Endothelial cell of umbilical vein (primary cell): ENCODE measurements around the gene MADCAM1. TPM values are rescaled to one million over a fixed set of nuclear protein-coding genes. Genes with fewer than 3 reads are reported as not detected.

Experiments used
- BruUV-seq: library from RNA; stranded (reverse); fragments of 400-500 nt; replicated peaks from 2 replicates; lab custom pipeline; 2021; lab: Mats Ljungman, UMichigan
- CTCF ChIA-PET: fragments of 300-600, 350-600 bp; sonication (Branson Sonifier 250); formaldehyde crosslinking; loops from one replicate; lab custom pipeline; 2021; ENCODE audit warnings: antibody characterized with exemption, inconsistent platforms; lab: Charles Lee
- POLR2A ChIA-PET: fragments of 300-600, 350-600 bp; sonication (Branson Sonifier 250); formaldehyde crosslinking; loops from one replicate; lab custom pipeline; 2021; ENCODE audit warnings: antibody characterized with exemption, inconsistent platforms; lab: Charles Lee
- DNase-seq: peaks from one replicate; pipeline ENCODE4 v3.0.0-alpha.2; 2011; ENCODE audit warnings: low read depth, low spot score
- FAIRE-seq: peaks from 2 replicates; lab custom pipeline; 2011; peaks lifted over from hg19 to GRCh38; lab: Jason Lieb, UNC
- H2AFZ ChIP-seq: 2 replicates; pipeline ENCODE4 v1.6.0; 2012; ENCODE audit warnings: low read depth, low read length, control low read depth, inconsistent platforms
- H3K27ac ChIP-seq: 2 replicates; pipeline ENCODE4 v1.5.1; 2011; ENCODE audit warnings: low read depth, mild to moderate bottlenecking, control low read depth, low read length, moderate library complexity; ENCODE audit not compliant: insufficient read depth
- H3K27me3 ChIP-seq, 2 experiments: 2 replicates each; pipeline versions ENCODE4 v1.6.0 to v1.6.1; 2011; ENCODE audit warnings: low read length in 2 of 2, mixed read lengths in 1 of 2; ENCODE audit not compliant: control insufficient read depth in 2 of 2, insufficient read depth in 2 of 2
- H3K36me3 ChIP-seq, 2 experiments: 2 replicates in 1 of 2; 3 replicates in 1 of 2; pipeline ENCODE4 v1.5.1; 2011; ENCODE audit warnings: low read length in 2 of 2, mild to moderate bottlenecking in 1 of 2, moderate library complexity in 1 of 2; ENCODE audit not compliant: control insufficient read depth in 2 of 2, insufficient read depth in 2 of 2; ENCODE audit errors: extremely low read depth in 1 of 2
- H3K4me1 ChIP-seq: 3 replicates; pipeline ENCODE4 v1.5.1; 2011; ENCODE audit warnings: mild to moderate bottlenecking, low read length; ENCODE audit not compliant: control insufficient read depth, insufficient read depth; ENCODE audit errors: extremely low read depth
- H3K4me2 ChIP-seq: 2 replicates; pipeline ENCODE4 v1.6.1; 2011; ENCODE audit warnings: low read length, control low read depth, mixed read lengths; ENCODE audit not compliant: insufficient read depth
- H3K4me3 ChIP-seq, 3 experiments: fragments of 200-600 bp in 1 of 3; sonication (generic), shearing (Covaris generic) in 1 of 3; replicated peaks in 1 of 3; 2 replicates each; pipeline ENCODE4 v1.5.1; 2011 to 2016; ENCODE audit warnings: control low read depth in 3 of 3, low read length in 3 of 3, mild to moderate bottlenecking in 2 of 3, inconsistent platforms in 1 of 3, low read depth in 1 of 3, moderate library complexity in 1 of 3; ENCODE audit not compliant: insufficient read depth in 1 of 3
- H3K79me2 ChIP-seq: 2 replicates; pipeline ENCODE4 v1.6.0; 2012; ENCODE audit warnings: low read length, inconsistent platforms; ENCODE audit not compliant: control insufficient read depth, insufficient read depth
- H3K9ac ChIP-seq: replicated peaks from 2 replicates; pipeline ENCODE3; 2011; ENCODE audit warnings: low read length, control low read depth; ENCODE audit not compliant: insufficient read depth; ENCODE audit errors: extremely low read depth
- H3K9me1 ChIP-seq: replicated peaks from 3 replicates; pipeline ENCODE4 v1.6.0; 2011; ENCODE audit warnings: mild to moderate bottlenecking, low read length; ENCODE audit not compliant: control insufficient read depth, insufficient read depth; ENCODE audit errors: extremely low read depth
- H3K9me3 ChIP-seq: replicated peaks from 2 replicates; pipeline ENCODE4 v1.5.1; 2012; ENCODE audit warnings: low read length, inconsistent platforms; ENCODE audit not compliant: control insufficient read depth, insufficient read depth
- H4K20me1 ChIP-seq: replicated peaks from 2 replicates; pipeline ENCODE3; 2011; ENCODE audit warnings: mild to moderate bottlenecking, low read length; ENCODE audit not compliant: control insufficient read depth, insufficient read depth; ENCODE audit errors: extremely low read depth
- CTCF ChIP-seq, 2 donors: IDR thresholded peaks; 1 replicate in 1 of 2; 2 replicates in 1 of 2; pipeline ENCODE4 v1.5.1; 2011; ENCODE audit warnings: low read length in 2 of 2, mild to moderate bottlenecking in 2 of 2, moderate library complexity in 2 of 2, control low read depth in 1 of 2, inconsistent platforms in 1 of 2, low read depth in 1 of 2; ENCODE audit not compliant: insufficient read depth in 1 of 2; ENCODE audit errors: extremely low read depth in 1 of 2
- EZH2 ChIP-seq: IDR thresholded peaks from 2 replicates; pipeline ENCODE4 v1.6.1; 2012; ENCODE audit warnings: borderline replicate concordance, low read depth, mild to moderate bottlenecking, moderate library complexity, low read length, inconsistent platforms; ENCODE audit not compliant: severe bottlenecking
- FOS ChIP-seq: IDR thresholded peaks from 2 replicates; pipeline ENCODE4 v1.6.1; 2011; ENCODE audit warnings: mild to moderate bottlenecking, low read length, moderate library complexity, borderline replicate concordance; ENCODE audit not compliant: insufficient read depth
- GATA2 ChIP-seq: IDR thresholded peaks from 2 replicates; pipeline ENCODE4 v1.7.0; 2011; ENCODE audit warnings: low read depth, mild to moderate bottlenecking, moderate library complexity, mixed read lengths, low read length; ENCODE audit not compliant: insufficient read length, insufficient read depth
- JUN ChIP-seq: IDR thresholded peaks from 2 replicates; pipeline ENCODE4 v1.6.1; 2011; ENCODE audit warnings: borderline replicate concordance, low read depth; ENCODE audit not compliant: insufficient read length, insufficient read depth
- MAX ChIP-seq: IDR thresholded peaks from 2 replicates; pipeline ENCODE4 v1.6.1; 2011; ENCODE audit not compliant: insufficient read depth, insufficient read length
- MYC ChIP-seq: IDR thresholded peaks from one replicate; pipeline ENCODE4 v1.6.1; 2011; ENCODE audit warnings: mild to moderate bottlenecking, low read depth, low read length
- POLR2A ChIP-seq: IDR thresholded peaks from 2 replicates; pipeline ENCODE4 v1.6.1; 2012; ENCODE audit warnings: low read depth, mild to moderate bottlenecking, control low read depth, low read length
- POLR2AphosphoS5 ChIP-seq: IDR thresholded peaks from 2 replicates; pipeline ENCODE4 v1.6.1; 2012; ENCODE audit warnings: low read depth, mild to moderate bottlenecking, control low read depth, low read length, moderate library complexity; ENCODE audit not compliant: insufficient read depth
- dilution Hi-C: fragments of 300-500 bp; cut with MboI; formaldehyde crosslinking; loops from one replicate; pipeline ENCODE4 v1.15.0; 2019; ENCODE audit warnings: low sequenced_read_pairs; ENCODE audit not compliant: extremely low pct_ligation_motif_present
- intact Hi-C: fragments of 100-400 bp; cut with micrococcal nuclease; formaldehyde crosslinking; loops from one replicate; pipeline ENCODE4 v1.10.0; 2022
- polyA plus RNA-seq, 4 experiments: library from polyadenylated mRNA; depleted of rRNA in 3 of 4; stranded (reverse) in 3 of 4; unstranded in 1 of 4; fragments of >200 nt; gene quantifications; 2 replicates each; pipeline versions ENCODE4 v1.2.1 to v1.2.3, GENCODE V29; 2011 to 2012; ENCODE audit warnings: missing spikeins in 1 of 4
- total RNA-seq: library from RNA; stranded (reverse); gene quantifications from 2 replicates; pipeline ENCODE4 v1.2.3, GENCODE V29; 2021

MADCAM1 gene
- total and polyA plus RNA-seq, 2 donors (not counting 3 experiments of a cell fraction or from before 2014, with no cell fraction given): 0.07 to 0.31 TPM

GRCh38 chr19:492091-492531 is 4.2 kb upstream of the MADCAM1 start:
- Histone ChIP-seq H3K4me3 (no peak overlapping the region), H4K20me1 (no peaks in the 10 kb centered on the region), H3K27me3 (no peaks in the 10 kb centered on the region), H2AFZ (no peak overlapping the region), H3K9me1 (no peaks in the 10 kb centered on the region), H3K36me3 (no peaks in the 10 kb centered on the region), H3K27ac (no peak overlapping the region), H3K9ac (no peak overlapping the region), H3K9me3 (no peaks in the 10 kb centered on the region), H3K4me1 (peaks cover 7% of the 10 kb centered on the region), H3K4me2 (no peak overlapping the region), H3K79me2 (no peaks in the 10 kb centered on the region)
- TF ChIP-seq EZH2: no peak
- TF ChIP-seq JUN: no peak
- TF ChIP-seq GATA2: no peak
- TF ChIP-seq MAX: no peak
- TF ChIP-seq POLR2AphosphoS5: no peak
- no peak for TF ChIP-seq POLR2A
- no peak for TF ChIP-seq CTCF (IDR thresholded peaks at IDR 0.05; ENCODE audit: extremely low read depth in 1 of 2, insufficient read depth in 1 of 2, low read depth in 1 of 2, low read length in 2 of 2)
- no peak for TF ChIP-seq MYC
- no peak for TF ChIP-seq FOS
- no TSS peak for BruUV-seq
- DNase-seq (no peak), FAIRE-seq (no peak)
- ChIA-PET POLR2A (no interaction called here), CTCF (no interaction called here)
- dilution Hi-C loops: no loop called here
- intact Hi-C loops: no loop called here
